GM12875 (cell line): Measurements from ENCODE around the gene MYMX.

ENCODE experiments used
- H3K4me3 ChIP-seq: one replicate; pipeline ENCODE4 v1.5.1; 2011; ENCODE audit warnings: low read depth, low read length, control low read depth
- TF ChIP-seq, protein P1 (sequence below): IDR thresholded peaks from 2 replicates; pipeline ENCODE4 v1.5.1; 2011; ENCODE audit warnings: low read depth, mild to moderate bottlenecking, control low read depth, inconsistent platforms, low read length, moderate library complexity, borderline replicate concordance; ENCODE audit not compliant: insufficient read depth

Gene MYMX

GRCh38 chr6:44255105-44255808, 38.5 kb downstream of the MYMX start:
- H3K4me3 ChIP-seq: no peak overlapping the region
- TF ChIP-seq, protein P1, sequence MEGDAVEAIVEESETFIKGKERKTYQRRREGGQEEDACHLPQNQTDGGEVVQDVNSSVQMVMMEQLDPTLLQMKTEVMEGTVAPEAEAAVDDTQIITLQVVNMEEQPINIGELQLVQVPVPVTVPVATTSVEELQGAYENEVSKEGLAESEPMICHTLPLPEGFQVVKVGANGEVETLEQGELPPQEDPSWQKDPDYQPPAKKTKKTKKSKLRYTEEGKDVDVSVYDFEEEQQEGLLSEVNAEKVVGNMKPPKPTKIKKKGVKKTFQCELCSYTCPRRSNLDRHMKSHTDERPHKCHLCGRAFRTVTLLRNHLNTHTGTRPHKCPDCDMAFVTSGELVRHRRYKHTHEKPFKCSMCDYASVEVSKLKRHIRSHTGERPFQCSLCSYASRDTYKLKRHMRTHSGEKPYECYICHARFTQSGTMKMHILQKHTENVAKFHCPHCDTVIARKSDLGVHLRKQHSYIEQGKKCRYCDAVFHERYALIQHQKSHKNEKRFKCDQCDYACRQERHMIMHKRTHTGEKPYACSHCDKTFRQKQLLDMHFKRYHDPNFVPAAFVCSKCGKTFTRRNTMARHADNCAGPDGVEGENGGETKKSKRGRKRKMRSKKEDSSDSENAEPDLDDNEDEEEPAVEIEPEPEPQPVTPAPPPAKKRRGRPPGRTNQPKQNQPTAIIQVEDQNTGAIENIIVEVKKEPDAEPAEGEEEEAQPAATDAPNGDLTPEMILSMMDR: no peak

- TF ChIP-seq, protein P1: no peak
- H3K4me3 ChIP-seq: peak overlapping the region; percentile 72
Observed at GRCh38 chr6:44255871-44256774, 39.4 kb downstream of the MYMX start.

DNA sequence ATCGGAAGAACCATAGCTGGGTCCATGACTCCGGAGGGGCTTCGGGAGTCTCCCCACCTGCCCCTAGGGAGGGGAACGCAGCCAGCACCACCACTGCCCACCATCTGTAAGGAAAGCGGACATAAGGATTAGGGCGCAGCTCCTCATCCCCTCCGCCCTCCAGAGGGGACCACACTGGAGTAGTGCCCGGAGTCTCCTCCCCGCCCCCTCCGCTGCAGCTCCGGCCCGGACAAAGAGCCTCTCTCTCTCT, 40.0 kb downstream of the MYMX start:
- H3K4me3 ChIP-seq: peak overlapping the region; percentile 72
- TF ChIP-seq, protein P1: no peak

DNA sequence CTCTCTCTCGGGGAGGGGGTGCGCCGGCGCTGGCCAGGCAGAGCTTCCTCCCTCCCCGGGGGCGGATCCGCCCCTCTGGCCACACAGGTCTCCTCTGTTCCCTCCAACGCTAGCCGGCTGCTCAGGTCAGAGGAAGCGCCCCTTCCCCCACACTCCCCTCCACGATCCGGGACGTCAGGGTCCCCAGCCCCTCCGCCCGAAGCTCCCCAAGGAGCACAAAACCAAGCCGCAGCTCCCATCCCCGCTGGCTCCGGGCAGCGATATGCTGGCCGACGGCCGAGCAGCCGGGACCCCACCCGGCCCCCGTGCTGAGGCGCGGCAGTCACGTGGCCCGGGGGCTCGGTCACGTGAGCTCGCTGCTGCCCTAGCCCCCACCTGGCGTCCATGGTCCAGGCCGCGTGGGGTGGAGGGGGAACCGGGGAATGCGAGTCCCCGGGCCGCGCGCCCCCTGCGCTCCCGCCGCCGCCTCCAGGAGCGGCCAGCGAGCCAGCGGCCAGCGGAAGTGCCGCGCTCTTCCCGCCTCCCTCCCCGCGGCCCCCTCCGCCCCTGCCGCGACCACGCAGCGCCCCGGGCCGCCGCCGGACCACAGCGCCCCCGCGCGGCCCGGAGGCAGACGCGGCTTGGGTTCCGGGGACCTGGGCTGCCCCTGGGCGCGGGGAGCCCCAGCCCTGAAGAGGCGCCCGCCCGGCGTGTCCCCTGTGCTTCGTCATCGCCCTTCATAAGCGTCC, 40.5 kb downstream of the MYMX start, which contains the start of gene SLC35B2:
SLC35B2 (minus strand) TSS at position 504 of the 728 bp plus-strand sequence; CDS start at position 386, 118 bp downstream.
- TF ChIP-seq, protein P1: peak; percentile 81
- H3K4me3 ChIP-seq: peak within 1 kb of the TSS; percentile 72

GRCh38 chr6:44257753-44258324, 41.1 kb downstream of the MYMX start:
- peak overlapping the region; percentile 23 for H3K4me3 ChIP-seq
- TF ChIP-seq, protein P1: no peak

DNA sequence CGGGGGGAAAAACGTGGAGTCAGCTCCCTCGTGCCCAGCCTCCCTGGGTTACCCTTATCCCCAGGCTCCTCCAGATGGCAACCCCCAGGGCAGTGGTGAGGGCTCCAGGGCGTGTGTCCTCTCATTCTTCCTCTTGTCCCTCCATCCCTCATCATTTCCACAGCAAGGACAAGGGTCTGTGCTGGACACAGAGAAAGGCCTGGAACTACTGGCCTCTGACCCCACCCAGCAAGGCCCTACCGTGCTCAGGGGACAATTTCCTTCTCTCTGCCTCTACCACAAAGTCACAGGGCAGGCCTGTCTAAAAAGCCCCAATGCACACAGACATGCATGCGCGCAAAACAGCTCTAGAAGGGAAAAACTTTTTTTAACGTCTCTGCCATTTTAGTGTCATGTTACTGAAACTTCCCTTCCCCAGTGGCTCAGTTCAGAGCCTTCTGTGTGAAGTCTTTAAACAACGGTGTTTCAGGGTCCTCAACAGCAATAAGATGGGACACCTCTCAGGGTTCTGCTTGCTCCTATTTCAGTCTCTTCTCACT, 41.7 kb downstream of the MYMX start:
- TF ChIP-seq, protein P1: no peak
- H3K4me3 ChIP-seq: no peak overlapping the region
